Osteoblast (primary cell): ENCODE measurements around the gene DZIP1. TPM values are rescaled to one million over a fixed set of nuclear protein-coding genes. Genes with fewer than 3 reads are reported as not detected.

Source experiments
- DNase-seq: peaks from one replicate; pipeline ENCODE4 v3.0.0; 2011; ENCODE audit warnings: low spot score, mixed read lengths; ENCODE audit not compliant: insufficient read length; ENCODE audit errors: missing footprints
- H2AFZ ChIP-seq: 2 replicates; pipeline ENCODE4 v1.6.0; 2011; ENCODE audit warnings: mild to moderate bottlenecking, low read length
- H3K27ac ChIP-seq: 2 replicates; pipeline ENCODE4 v1.5.1; 2011; ENCODE audit warnings: mild to moderate bottlenecking, low read depth, low read length, moderate library complexity
- H3K27me3 ChIP-seq: 2 replicates; pipeline ENCODE4 v1.6.0; 2012; ENCODE audit warnings: mild to moderate bottlenecking, control low read depth, inconsistent platforms, low read length, moderate library complexity; ENCODE audit not compliant: insufficient read depth
- H3K36me3 ChIP-seq: 2 replicates; pipeline ENCODE4 v1.5.1; 2011; ENCODE audit warnings: mild to moderate bottlenecking, low read length, control low read depth, moderate library complexity; ENCODE audit not compliant: insufficient read depth
- H3K4me1 ChIP-seq: 2 replicates; pipeline ENCODE4 v1.5.1; 2011; ENCODE audit warnings: mild to moderate bottlenecking, low read length, control low read depth, moderate library complexity; ENCODE audit not compliant: insufficient read depth
- H3K4me2 ChIP-seq: 2 replicates; pipeline ENCODE4 v1.6.0; 2011; ENCODE audit warnings: mild to moderate bottlenecking, low read length; ENCODE audit not compliant: insufficient read depth
- H3K4me3 ChIP-seq: fragments of 200-600 bp; sonication (generic); 3 replicates; pipeline ENCODE4 v1.5.1; 2012; ENCODE audit warnings: mild to moderate bottlenecking, low read length, inconsistent platforms; ENCODE audit not compliant: insufficient read depth
- H3K79me2 ChIP-seq: 2 replicates; pipeline ENCODE4 v1.6.0; 2012; ENCODE audit warnings: mild to moderate bottlenecking, low read length, control low read depth, inconsistent platforms; ENCODE audit not compliant: insufficient read depth
- H3K9me3 ChIP-seq: 2 replicates; pipeline ENCODE4 v1.5.1; 2011; ENCODE audit warnings: low read depth, low read length, control low read depth
- H4K20me1 ChIP-seq: 2 replicates; pipeline ENCODE4 v1.6.0; 2012; ENCODE audit warnings: mild to moderate bottlenecking, low read length, control low read depth; ENCODE audit not compliant: insufficient read depth
- CTCF ChIP-seq: IDR thresholded peaks from 2 replicates; pipeline ENCODE4 v1.5.1; 2011; ENCODE audit warnings: mild to moderate bottlenecking, low read depth, low read length, moderate library complexity; ENCODE audit errors: extremely low read depth
- total RNA-seq: library from RNA; depleted of rRNA; stranded (reverse); fragments of >200 nt; gene quantifications from 2 replicates; pipeline ENCODE4 v1.2.3, GENCODE V29; 2012

DZIP1 gene
- total RNA-seq, 1 donor: 34.0 TPM

GRCh38 chr13:95630593-95630992, 13.9 kb downstream of the DZIP1 start:
- Histone ChIP-seq H3K27ac (no peak overlapping the region), H3K4me2 (no peak overlapping the region), H3K79me2 (peaks cover 11% of the 10 kb centered on the region), H2AFZ (no peak overlapping the region), H3K9me3 (no peaks in the 10 kb centered on the region), H4K20me1 (peaks cover 7% of the 10 kb centered on the region), H3K4me3 (no peak overlapping the region), H3K27me3 (no peaks in the 10 kb centered on the region), H3K4me1 (no peaks in the 10 kb centered on the region), H3K36me3 (peaks cover 66% of the 10 kb centered on the region)
- no peak for DNase-seq
- TF ChIP-seq CTCF: no peak

- no peak overlapping the region for H2AFZ ChIP-seq
- DNase-seq: no peak
- H3K27ac ChIP-seq: no peak overlapping the region
- peaks cover 70% of the 10 kb centered on the region for H3K36me3 ChIP-seq
- H4K20me1 ChIP-seq: peaks cover 11% of the 10 kb centered on the region
- H3K4me1 ChIP-seq: no peaks in the 10 kb centered on the region
- peaks cover 11% of the 10 kb centered on the region for H3K79me2 ChIP-seq
- H3K4me3 ChIP-seq: no peak overlapping the region
- no peaks in the 10 kb centered on the region for H3K27me3 ChIP-seq
- TF ChIP-seq CTCF: no peak
- H3K9me3 ChIP-seq: no peaks in the 10 kb centered on the region
- no peak overlapping the region for H3K4me2 ChIP-seq
These were observed 15.4 kb downstream of the DZIP1 start for GRCh38 chr13:95629071-95629470.

GRCh38 chr13:95628488-95628887, 16.0 kb downstream of the DZIP1 start:
- no peak for DNase-seq

GRCh38 chr13:95627590-95627989, 16.9 kb downstream of the DZIP1 start:
- Histone ChIP-seq H3K4me1 (no peaks in the 10 kb centered on the region), H3K79me2 (peaks cover 11% of the 10 kb centered on the region), H3K9me3 (no peaks in the 10 kb centered on the region), H3K4me2 (no peak overlapping the region), H2AFZ (no peak overlapping the region), H3K4me3 (no peak overlapping the region), H3K36me3 (peaks cover 65% of the 10 kb centered on the region), H3K27me3 (no peaks in the 10 kb centered on the region), H4K20me1 (peaks cover 14% of the 10 kb centered on the region), H3K27ac (peak overlapping the region; percentile 11)
- no peak for TF ChIP-seq CTCF
- DNase-seq: no peak

More at GRCh38 chr13:95628488-95628887, 16.0 kb downstream of the DZIP1 start:
- no peak overlapping the region for H3K4me3 ChIP-seq
- H2AFZ ChIP-seq: no peak overlapping the region
- no peak overlapping the region for H3K27ac ChIP-seq
- no peaks in the 10 kb centered on the region for H3K27me3 ChIP-seq
- no peaks in the 10 kb centered on the region for H3K9me3 ChIP-seq
- H3K4me1 ChIP-seq: no peaks in the 10 kb centered on the region
- peaks cover 11% of the 10 kb centered on the region for H4K20me1 ChIP-seq
- H3K36me3 ChIP-seq: peaks cover 66% of the 10 kb centered on the region
- TF ChIP-seq CTCF: no peak
- H3K4me2 ChIP-seq: no peak overlapping the region
- peaks cover 11% of the 10 kb centered on the region for H3K79me2 ChIP-seq
